Astrocyte (in vitro differentiated cells and primary cell): ENCODE data around the gene RBM20. TPM values are rescaled to one million over a fixed set of nuclear protein-coding genes. Genes with fewer than 3 reads are reported as not detected.
A peak's percentile ranks its signal among the peaks of the same experiment; 100 is the strongest.

Source experiments
- DNase-seq: peaks from one replicate; pipeline ENCODE4 v3.0.0-alpha.2; 2010; ENCODE audit warnings: low read depth
- FAIRE-seq: peaks from 2 replicates; lab custom pipeline; 2011; peaks lifted over from hg19 to GRCh38; lab: Jason Lieb, UNC
- H2AFZ ChIP-seq: 2 replicates; pipeline ENCODE4 v1.6.0; 2012; ENCODE audit warnings: low read depth, low read length, inconsistent platforms
- H3K27ac ChIP-seq: 2 replicates; pipeline ENCODE4 v1.5.1; 2011; ENCODE audit warnings: low read depth, low read length, inconsistent platforms
- H3K27me3 ChIP-seq: 2 replicates; pipeline ENCODE4 v1.6.0; 2011; ENCODE audit warnings: low read length, inconsistent platforms; ENCODE audit not compliant: insufficient read depth
- H3K36me3 ChIP-seq: 2 replicates; pipeline ENCODE4 v1.5.1; 2011; ENCODE audit warnings: low read length, inconsistent platforms; ENCODE audit not compliant: insufficient read depth
- H3K4me1 ChIP-seq: 2 replicates; pipeline ENCODE4 v1.5.1; 2011; ENCODE audit warnings: low read length, inconsistent platforms; ENCODE audit not compliant: insufficient read depth
- H3K4me2 ChIP-seq: 2 replicates; pipeline ENCODE4 v1.6.0; 2012; ENCODE audit warnings: low read length, inconsistent platforms
- H3K4me3 ChIP-seq: 2 replicates; pipeline ENCODE4 v1.5.1; 2011; ENCODE audit warnings: low read depth, mild to moderate bottlenecking, low read length, inconsistent platforms; ENCODE audit not compliant: insufficient read depth
- H3K79me2 ChIP-seq: 2 replicates; pipeline ENCODE4 v1.6.0; 2012; ENCODE audit warnings: mild to moderate bottlenecking, low read length, inconsistent platforms; ENCODE audit not compliant: insufficient read depth
- H3K9ac ChIP-seq: 2 replicates; pipeline ENCODE4 v1.6.0; 2012; ENCODE audit warnings: mild to moderate bottlenecking, low read length, inconsistent platforms
- H3K9me3 ChIP-seq: 2 replicates; pipeline ENCODE4 v1.5.1; 2012; ENCODE audit warnings: low read depth, mild to moderate bottlenecking, low read length, inconsistent platforms; ENCODE audit not compliant: insufficient read depth
- H4K20me1 ChIP-seq: 2 replicates; pipeline ENCODE4 v1.6.0; 2012; ENCODE audit warnings: low read length, inconsistent platforms; ENCODE audit not compliant: insufficient read depth
- H3K27ac Mint-ChIP-seq: one replicate; pipeline ENCODE4 v1.8.0; 2021; ENCODE audit warnings: mild to moderate bottlenecking, mixed read lengths; ENCODE audit not compliant: unreplicated experiment
- H3K27me3 Mint-ChIP-seq: one replicate; pipeline ENCODE4 v1.8.0; 2021; ENCODE audit warnings: low read depth, mixed read lengths; ENCODE audit not compliant: unreplicated experiment
- H3K36me3 Mint-ChIP-seq: one replicate; pipeline ENCODE4 v1.8.0; 2021; ENCODE audit warnings: low read depth, mixed read lengths; ENCODE audit not compliant: unreplicated experiment
- H3K4me1 Mint-ChIP-seq: one replicate; pipeline ENCODE4 v1.8.0; 2021; ENCODE audit warnings: low read depth, mixed read lengths; ENCODE audit not compliant: unreplicated experiment
- H3K4me3 Mint-ChIP-seq: one replicate; pipeline ENCODE4 v1.8.0; 2021; ENCODE audit warnings: mild to moderate bottlenecking, moderate library complexity, mixed read lengths; ENCODE audit not compliant: unreplicated experiment
- H3K9me3 Mint-ChIP-seq: one replicate; pipeline ENCODE4 v1.8.0; 2021; ENCODE audit warnings: mild to moderate bottlenecking, mixed read lengths; ENCODE audit not compliant: unreplicated experiment
- EZH2 ChIP-seq: IDR thresholded peaks from 2 replicates; pipeline ENCODE4 v1.6.1; 2012; ENCODE audit warnings: mild to moderate bottlenecking, low read length, inconsistent platforms; ENCODE audit not compliant: insufficient read depth
- total RNA-seq: library from RNA; stranded (reverse); gene quantifications from 2 replicates; pipeline ENCODE4 v1.2.1, GENCODE V29; 2021
- TF ChIP-seq, protein P1 (sequence below): IDR thresholded peaks from 2 replicates; pipeline ENCODE4 v1.5.1; 2011; ENCODE audit warnings: low read depth, mild to moderate bottlenecking, inconsistent platforms, low read length, moderate library complexity; ENCODE audit not compliant: insufficient read depth

The RBM20 gene
- total RNA-seq, 1 donor from 2014 or later, result 1.5 TPM

DNA sequence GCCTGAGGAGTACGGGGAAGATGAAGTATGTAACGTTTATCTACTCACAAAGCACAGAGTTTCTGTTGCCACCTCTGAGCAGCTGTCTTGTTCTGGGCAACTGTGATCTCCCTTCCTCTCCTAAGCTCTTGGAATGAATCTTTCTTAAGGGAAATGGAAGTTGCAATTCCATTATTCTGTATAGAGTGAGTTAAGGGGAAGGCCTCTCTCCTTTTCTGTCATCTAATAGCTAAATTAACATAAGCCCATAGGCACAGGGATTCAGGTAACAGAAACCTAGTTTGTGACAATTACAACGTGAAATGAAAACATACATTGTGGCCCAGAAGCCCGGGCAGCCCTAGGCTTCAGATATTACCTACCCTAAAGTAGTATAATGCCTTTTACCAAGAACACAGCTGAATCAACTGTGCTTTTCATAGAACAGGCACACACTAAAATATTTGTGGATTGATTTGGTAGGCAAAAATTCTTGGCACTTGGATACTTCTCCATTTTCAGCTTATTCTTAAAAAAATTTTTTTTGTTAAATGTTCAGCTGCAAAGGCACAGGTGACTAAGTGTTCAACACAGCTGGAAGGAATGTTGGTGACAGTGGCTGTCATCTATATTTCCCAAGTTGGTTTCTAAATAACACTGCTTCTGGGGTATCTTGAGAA is 223.8 kb downstream of the RBM20 start:
- Histone ChIP-seq H3K27ac (no peak overlapping the region), H3K4me2 (no peak overlapping the region), H3K79me2 (peaks cover 8% of the 10 kb centered on the region), H3K27me3 (no peaks in the 10 kb centered on the region), H3K4me3 (no peak overlapping the region), H3K36me3 (no peaks in the 10 kb centered on the region), H3K4me1 (peaks cover 13% of the 10 kb centered on the region), H3K9ac (no peak overlapping the region), H2AFZ (no peak overlapping the region), H3K9me3 (no peaks in the 10 kb centered on the region), H4K20me1 (no peaks in the 10 kb centered on the region)
- Mint-ChIP-seq H3K4me3 (no peak overlapping the region), H3K27ac (peak overlapping the region; percentile 8), H3K4me1 (peaks cover 28% of the 10 kb centered on the region), H3K36me3 (no peaks in the 10 kb centered on the region), H3K27me3 (no peaks in the 10 kb centered on the region), H3K9me3 (no peaks in the 10 kb centered on the region)
- TF ChIP-seq EZH2, result no peak
- FAIRE-seq (no peak), DNase-seq (no peak)

GRCh38 chr10:110868981-110869380 is 224.8 kb downstream of the RBM20 start:
- Mint-ChIP-seq H3K27ac (no peak overlapping the region), H3K36me3 (no peaks in the 10 kb centered on the region), H3K4me1 (peaks cover 28% of the 10 kb centered on the region), H3K9me3 (no peaks in the 10 kb centered on the region), H3K27me3 (no peaks in the 10 kb centered on the region), H3K4me3 (peak overlapping the region; percentile 10)
- H3K27me3 ChIP-seq, result no peaks in the 10 kb centered on the region
- H2AFZ ChIP-seq, result no peak overlapping the region
- peaks cover 13% of the 10 kb centered on the region for H3K4me1 ChIP-seq
- H3K4me2 ChIP-seq, result no peak overlapping the region
- no peaks in the 10 kb centered on the region for H4K20me1 ChIP-seq
- H3K4me3 ChIP-seq, result no peak overlapping the region
- TF ChIP-seq, protein P1, sequence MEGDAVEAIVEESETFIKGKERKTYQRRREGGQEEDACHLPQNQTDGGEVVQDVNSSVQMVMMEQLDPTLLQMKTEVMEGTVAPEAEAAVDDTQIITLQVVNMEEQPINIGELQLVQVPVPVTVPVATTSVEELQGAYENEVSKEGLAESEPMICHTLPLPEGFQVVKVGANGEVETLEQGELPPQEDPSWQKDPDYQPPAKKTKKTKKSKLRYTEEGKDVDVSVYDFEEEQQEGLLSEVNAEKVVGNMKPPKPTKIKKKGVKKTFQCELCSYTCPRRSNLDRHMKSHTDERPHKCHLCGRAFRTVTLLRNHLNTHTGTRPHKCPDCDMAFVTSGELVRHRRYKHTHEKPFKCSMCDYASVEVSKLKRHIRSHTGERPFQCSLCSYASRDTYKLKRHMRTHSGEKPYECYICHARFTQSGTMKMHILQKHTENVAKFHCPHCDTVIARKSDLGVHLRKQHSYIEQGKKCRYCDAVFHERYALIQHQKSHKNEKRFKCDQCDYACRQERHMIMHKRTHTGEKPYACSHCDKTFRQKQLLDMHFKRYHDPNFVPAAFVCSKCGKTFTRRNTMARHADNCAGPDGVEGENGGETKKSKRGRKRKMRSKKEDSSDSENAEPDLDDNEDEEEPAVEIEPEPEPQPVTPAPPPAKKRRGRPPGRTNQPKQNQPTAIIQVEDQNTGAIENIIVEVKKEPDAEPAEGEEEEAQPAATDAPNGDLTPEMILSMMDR, result no peak
- no peak for TF ChIP-seq EZH2
- H3K36me3 ChIP-seq, result no peaks in the 10 kb centered on the region
- H3K79me2 ChIP-seq, result peaks cover 19% of the 10 kb centered on the region
- H3K9ac ChIP-seq, result no peak overlapping the region
- DNase-seq (no peak), FAIRE-seq (no peak)
- no peak overlapping the region for H3K27ac ChIP-seq
- H3K9me3 ChIP-seq, result no peaks in the 10 kb centered on the region

- no peak for TF ChIP-seq EZH2
- TF ChIP-seq, protein P1, result no peak
- H3K4me3 ChIP-seq, result peak overlapping the region; percentile 59
These were observed 226.7 kb downstream of the RBM20 start for GRCh38 chr10:110870823-110871297.

More at GRCh38 chr10:110870823-110871297, 226.7 kb downstream of the RBM20 start:
- Histone ChIP-seq H3K9ac (peak overlapping the region; percentile 83), H3K27ac (peak overlapping the region; percentile 85), H4K20me1 (no peaks in the 10 kb centered on the region), H3K9me3 (no peaks in the 10 kb centered on the region), H3K4me2 (peak overlapping the region; percentile 84), H3K4me1 (peaks cover 7% of the 10 kb centered on the region), H3K27me3 (no peaks in the 10 kb centered on the region), H3K36me3 (no peaks in the 10 kb centered on the region), H3K79me2 (peaks cover 28% of the 10 kb centered on the region), H2AFZ (peak overlapping the region; percentile 96)
- FAIRE-seq (no peak), DNase-seq (no peak)
- Mint-ChIP-seq H3K27ac (peak overlapping the region; percentile 85), H3K4me1 (peaks cover 19% of the 10 kb centered on the region), H3K9me3 (no peaks in the 10 kb centered on the region), H3K4me3 (peak overlapping the region; percentile 88), H3K27me3 (no peaks in the 10 kb centered on the region), H3K36me3 (no peaks in the 10 kb centered on the region)
